K562 (cell line): Measurements from ENCODE around the gene TAF12. TPM values are rescaled to one million over a fixed set of nuclear protein-coding genes. Genes with fewer than 3 reads are reported as not detected.

Experiments used
- DPF2 ChIP-seq: fragments of 450-650 bp; IDR thresholded peaks from 2 replicates; pipeline ENCODE4 v1.6.1; 2016
- EP400 ChIP-seq: fragments of 450-650 bp; IDR thresholded peaks from 2 replicates; pipeline ENCODE4 v1.6.1; 2017; ENCODE audit warnings: antibody characterized with exemption, mild to moderate bottlenecking, moderate library complexity
- RAD21 ChIP-seq, 2 experiments: fragments of 250-450 bp in 1 of 2; fragments of 450-650 bp in 1 of 2; sonication (Bioruptor Pico) in 1 of 2; formaldehyde crosslinking in 1 of 2; IDR thresholded peaks in 1 of 2; conservative IDR thresholded peaks in 1 of 2; 2 replicates each; pipeline versions ENCODE4 v1.4.0 to v1.8.0; 2020 to 2022; ENCODE audit warnings: mild to moderate bottlenecking in 2 of 2, moderate library complexity in 1 of 2
- polyA plus RNA-seq, 8 experiments: library from polyadenylated mRNA; depleted of rRNA in 4 of 8; stranded (reverse) in 5 of 8; unstranded in 3 of 8; fragments of >200 nt; fragmentation: Nextera tagmentation in 2 of 8; fragmentation: Illumina TruSeq in 1 of 8; extraction: Ambion mirVana in 2 of 8; extraction: Trizol in 1 of 8; gene quantifications; 2 replicates each; pipeline versions ENCODE4 v1.2.1 to v1.2.3, GENCODE V29; 2011 to 2014; ENCODE audit warnings: inconsistent platforms in 1 of 8, missing spikeins in 1 of 8
- total RNA-seq, 7 experiments: library from RNA; depleted of rRNA in 6 of 7; stranded (reverse); fragments of >200 nt in 6 of 7; fragmentation: Illumina TruSeq in 2 of 7; extraction: Trizol in 2 of 7; gene quantifications; 2 replicates each; pipeline versions ENCODE4 v1.2.1 to v1.2.3, GENCODE V29; 2011 to 2021; ENCODE audit warnings: low replicate concordance in 1 of 7
- TF ChIP-seq, protein P1 (sequence below): fragments of 450-650 bp; IDR thresholded peaks from 2 replicates; pipeline ENCODE4 v1.6.1; 2016; ENCODE audit warnings: mild to moderate bottlenecking, moderate library complexity
- TF ChIP-seq, protein P2 (sequence below): fragments of 450-650 bp; IDR thresholded peaks from 2 replicates; pipeline ENCODE4 v1.6.1; 2018; ENCODE audit not compliant: partially characterized antibody
- TF ChIP-seq, protein P3 (sequence below): fragments of 200-800 bp; sonication (Bioruptor generic); IDR thresholded peaks from 2 replicates; pipeline ENCODE4 v1.6.1; 2017; ENCODE audit warnings: missing genetic modification characterization, missing compliant biosample characterization
- TF ChIP-seq, protein P4 (sequence below): sonication (generic); formaldehyde crosslinking; IDR thresholded peaks from 2 replicates; pipeline ENCODE4 v1.9.0; 2022; ENCODE audit warnings: mild to moderate bottlenecking, missing genetic modification reagents

Gene TAF12
- total and polyA plus RNA-seq, 9 of the 15 experiments (the other 6 are each of a cell fraction or from before 2014, with no cell fraction given) = 31.6 to 89.0 (median 50.5) TPM

DNA sequence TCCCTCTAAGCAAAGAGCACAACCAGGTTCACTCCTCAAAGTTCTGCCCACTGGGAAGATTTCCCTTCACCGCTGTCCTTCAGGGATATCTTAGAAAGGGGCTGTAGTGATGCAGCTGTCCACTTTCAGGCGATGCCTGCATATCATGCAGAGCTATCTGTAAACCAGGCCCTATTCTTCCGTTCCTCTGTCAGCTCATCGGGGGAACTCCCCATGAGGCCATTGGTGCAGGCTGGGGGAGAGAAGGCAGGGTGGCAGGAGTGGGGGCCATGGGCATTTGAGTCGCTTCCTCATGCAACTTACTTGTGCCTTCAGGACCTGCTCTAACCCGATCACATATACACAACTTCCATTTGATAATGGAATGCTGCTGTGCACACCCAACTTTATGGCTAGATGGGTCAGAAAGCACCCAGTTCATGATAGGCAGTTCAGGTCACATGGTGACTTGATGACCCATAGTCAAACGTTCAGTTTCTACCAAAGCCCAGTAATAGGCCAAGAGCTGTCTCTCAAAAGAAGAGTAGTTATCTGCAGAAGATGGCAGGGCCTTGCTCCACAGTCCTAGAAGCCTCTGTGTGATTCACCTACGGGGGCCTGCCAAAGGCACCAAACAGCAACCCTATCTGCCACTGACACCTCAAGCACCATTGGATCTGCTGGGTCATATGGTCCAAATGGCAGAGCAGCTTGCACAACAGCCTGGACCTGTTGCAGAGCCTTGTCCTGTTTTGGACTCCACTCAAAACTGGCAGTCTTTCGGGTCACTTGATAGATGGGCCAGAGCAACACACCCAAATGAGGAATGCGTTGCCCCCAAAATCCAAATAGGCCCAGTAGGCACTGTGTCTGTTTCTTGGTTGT is 12.8 kb upstream of the TAF12 start (continued):
- TF ChIP-seq, protein P1, sequence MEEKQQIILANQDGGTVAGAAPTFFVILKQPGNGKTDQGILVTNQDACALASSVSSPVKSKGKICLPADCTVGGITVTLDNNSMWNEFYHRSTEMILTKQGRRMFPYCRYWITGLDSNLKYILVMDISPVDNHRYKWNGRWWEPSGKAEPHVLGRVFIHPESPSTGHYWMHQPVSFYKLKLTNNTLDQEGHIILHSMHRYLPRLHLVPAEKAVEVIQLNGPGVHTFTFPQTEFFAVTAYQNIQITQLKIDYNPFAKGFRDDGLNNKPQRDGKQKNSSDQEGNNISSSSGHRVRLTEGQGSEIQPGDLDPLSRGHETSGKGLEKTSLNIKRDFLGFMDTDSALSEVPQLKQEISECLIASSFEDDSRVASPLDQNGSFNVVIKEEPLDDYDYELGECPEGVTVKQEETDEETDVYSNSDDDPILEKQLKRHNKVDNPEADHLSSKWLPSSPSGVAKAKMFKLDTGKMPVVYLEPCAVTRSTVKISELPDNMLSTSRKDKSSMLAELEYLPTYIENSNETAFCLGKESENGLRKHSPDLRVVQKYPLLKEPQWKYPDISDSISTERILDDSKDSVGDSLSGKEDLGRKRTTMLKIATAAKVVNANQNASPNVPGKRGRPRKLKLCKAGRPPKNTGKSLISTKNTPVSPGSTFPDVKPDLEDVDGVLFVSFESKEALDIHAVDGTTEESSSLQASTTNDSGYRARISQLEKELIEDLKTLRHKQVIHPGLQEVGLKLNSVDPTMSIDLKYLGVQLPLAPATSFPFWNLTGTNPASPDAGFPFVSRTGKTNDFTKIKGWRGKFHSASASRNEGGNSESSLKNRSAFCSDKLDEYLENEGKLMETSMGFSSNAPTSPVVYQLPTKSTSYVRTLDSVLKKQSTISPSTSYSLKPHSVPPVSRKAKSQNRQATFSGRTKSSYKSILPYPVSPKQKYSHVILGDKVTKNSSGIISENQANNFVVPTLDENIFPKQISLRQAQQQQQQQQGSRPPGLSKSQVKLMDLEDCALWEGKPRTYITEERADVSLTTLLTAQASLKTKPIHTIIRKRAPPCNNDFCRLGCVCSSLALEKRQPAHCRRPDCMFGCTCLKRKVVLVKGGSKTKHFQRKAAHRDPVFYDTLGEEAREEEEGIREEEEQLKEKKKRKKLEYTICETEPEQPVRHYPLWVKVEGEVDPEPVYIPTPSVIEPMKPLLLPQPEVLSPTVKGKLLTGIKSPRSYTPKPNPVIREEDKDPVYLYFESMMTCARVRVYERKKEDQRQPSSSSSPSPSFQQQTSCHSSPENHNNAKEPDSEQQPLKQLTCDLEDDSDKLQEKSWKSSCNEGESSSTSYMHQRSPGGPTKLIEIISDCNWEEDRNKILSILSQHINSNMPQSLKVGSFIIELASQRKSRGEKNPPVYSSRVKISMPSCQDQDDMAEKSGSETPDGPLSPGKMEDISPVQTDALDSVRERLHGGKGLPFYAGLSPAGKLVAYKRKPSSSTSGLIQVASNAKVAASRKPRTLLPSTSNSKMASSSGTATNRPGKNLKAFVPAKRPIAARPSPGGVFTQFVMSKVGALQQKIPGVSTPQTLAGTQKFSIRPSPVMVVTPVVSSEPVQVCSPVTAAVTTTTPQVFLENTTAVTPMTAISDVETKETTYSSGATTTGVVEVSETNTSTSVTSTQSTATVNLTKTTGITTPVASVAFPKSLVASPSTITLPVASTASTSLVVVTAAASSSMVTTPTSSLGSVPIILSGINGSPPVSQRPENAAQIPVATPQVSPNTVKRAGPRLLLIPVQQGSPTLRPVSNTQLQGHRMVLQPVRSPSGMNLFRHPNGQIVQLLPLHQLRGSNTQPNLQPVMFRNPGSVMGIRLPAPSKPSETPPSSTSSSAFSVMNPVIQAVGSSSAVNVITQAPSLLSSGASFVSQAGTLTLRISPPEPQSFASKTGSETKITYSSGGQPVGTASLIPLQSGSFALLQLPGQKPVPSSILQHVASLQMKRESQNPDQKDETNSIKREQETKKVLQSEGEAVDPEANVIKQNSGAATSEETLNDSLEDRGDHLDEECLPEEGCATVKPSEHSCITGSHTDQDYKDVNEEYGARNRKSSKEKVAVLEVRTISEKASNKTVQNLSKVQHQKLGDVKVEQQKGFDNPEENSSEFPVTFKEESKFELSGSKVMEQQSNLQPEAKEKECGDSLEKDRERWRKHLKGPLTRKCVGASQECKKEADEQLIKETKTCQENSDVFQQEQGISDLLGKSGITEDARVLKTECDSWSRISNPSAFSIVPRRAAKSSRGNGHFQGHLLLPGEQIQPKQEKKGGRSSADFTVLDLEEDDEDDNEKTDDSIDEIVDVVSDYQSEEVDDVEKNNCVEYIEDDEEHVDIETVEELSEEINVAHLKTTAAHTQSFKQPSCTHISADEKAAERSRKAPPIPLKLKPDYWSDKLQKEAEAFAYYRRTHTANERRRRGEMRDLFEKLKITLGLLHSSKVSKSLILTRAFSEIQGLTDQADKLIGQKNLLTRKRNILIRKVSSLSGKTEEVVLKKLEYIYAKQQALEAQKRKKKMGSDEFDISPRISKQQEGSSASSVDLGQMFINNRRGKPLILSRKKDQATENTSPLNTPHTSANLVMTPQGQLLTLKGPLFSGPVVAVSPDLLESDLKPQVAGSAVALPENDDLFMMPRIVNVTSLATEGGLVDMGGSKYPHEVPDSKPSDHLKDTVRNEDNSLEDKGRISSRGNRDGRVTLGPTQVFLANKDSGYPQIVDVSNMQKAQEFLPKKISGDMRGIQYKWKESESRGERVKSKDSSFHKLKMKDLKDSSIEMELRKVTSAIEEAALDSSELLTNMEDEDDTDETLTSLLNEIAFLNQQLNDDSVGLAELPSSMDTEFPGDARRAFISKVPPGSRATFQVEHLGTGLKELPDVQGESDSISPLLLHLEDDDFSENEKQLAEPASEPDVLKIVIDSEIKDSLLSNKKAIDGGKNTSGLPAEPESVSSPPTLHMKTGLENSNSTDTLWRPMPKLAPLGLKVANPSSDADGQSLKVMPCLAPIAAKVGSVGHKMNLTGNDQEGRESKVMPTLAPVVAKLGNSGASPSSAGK = 0 out of 2 replicates have a peak, but pooled peaks have one; percentile 10
- peak; percentile 18; the same call in 1 of the 2 replicates for TF ChIP-seq EP400
- TF ChIP-seq DPF2 = 0 out of 2 replicates have a peak, but pooled peaks have one; percentile 16
- TF ChIP-seq, protein P2, sequence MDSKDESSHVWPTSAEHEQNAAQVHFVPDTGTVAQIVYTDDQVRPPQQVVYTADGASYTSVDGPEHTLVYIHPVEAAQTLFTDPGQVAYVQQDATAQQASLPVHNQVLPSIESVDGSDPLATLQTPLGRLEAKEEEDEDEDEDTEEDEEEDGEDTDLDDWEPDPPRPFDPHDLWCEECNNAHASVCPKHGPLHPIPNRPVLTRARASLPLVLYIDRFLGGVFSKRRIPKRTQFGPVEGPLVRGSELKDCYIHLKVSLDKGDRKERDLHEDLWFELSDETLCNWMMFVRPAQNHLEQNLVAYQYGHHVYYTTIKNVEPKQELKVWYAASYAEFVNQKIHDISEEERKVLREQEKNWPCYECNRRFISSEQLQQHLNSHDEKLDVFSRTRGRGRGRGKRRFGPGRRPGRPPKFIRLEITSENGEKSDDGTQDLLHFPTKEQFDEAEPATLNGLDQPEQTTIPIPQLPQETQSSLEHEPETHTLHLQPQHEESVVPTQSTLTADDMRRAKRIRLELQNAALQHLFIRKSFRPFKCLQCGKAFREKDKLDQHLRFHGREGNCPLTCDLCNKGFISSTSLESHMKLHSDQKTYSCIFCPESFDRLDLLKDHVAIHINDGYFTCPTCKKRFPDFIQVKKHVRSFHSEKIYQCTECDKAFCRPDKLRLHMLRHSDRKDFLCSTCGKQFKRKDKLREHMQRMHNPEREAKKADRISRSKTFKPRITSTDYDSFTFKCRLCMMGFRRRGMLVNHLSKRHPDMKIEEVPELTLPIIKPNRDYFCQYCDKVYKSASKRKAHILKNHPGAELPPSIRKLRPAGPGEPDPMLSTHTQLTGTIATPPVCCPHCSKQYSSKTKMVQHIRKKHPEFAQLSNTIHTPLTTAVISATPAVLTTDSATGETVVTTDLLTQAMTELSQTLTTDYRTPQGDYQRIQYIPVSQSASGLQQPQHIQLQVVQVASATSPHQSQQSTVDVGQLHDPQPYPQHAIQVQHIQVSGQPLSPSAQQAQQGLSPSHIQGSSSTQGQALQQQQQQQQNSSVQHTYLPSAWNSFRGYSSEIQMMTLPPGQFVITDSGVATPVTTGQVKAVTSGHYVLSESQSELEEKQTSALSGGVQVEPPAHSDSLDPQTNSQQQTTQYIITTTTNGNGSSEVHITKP = peak; percentile 38
- 0 out of 4 replicates have a peak, but pooled peaks of 1 of the 2 experiments have one; percentile 19 for TF ChIP-seq RAD21 (CRISPR knock-in tag; conservative IDR thresholded peaks at IDR 0.05 in 1 of 2, IDR thresholded peaks at IDR 0.05 in 1 of 2)
- TF ChIP-seq, protein P3, sequence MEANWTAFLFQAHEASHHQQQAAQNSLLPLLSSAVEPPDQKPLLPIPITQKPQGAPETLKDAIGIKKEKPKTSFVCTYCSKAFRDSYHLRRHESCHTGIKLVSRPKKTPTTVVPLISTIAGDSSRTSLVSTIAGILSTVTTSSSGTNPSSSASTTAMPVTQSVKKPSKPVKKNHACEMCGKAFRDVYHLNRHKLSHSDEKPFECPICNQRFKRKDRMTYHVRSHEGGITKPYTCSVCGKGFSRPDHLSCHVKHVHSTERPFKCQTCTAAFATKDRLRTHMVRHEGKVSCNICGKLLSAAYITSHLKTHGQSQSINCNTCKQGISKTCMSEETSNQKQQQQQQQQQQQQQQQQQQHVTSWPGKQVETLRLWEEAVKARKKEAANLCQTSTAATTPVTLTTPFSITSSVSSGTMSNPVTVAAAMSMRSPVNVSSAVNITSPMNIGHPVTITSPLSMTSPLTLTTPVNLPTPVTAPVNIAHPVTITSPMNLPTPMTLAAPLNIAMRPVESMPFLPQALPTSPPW (CRISPR knock-in tag) = peak; percentile 55; the same call in 1 of the 2 replicates
- TF ChIP-seq, protein P4, sequence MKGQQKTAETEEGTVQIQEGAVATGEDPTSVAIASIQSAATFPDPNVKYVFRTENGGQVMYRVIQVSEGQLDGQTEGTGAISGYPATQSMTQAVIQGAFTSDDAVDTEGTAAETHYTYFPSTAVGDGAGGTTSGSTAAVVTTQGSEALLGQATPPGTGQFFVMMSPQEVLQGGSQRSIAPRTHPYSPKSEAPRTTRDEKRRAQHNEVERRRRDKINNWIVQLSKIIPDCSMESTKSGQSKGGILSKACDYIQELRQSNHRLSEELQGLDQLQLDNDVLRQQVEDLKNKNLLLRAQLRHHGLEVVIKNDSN (CRISPR knock-in tag) = peak; percentile 20; the same call in 1 of the 2 replicates
